Left kidney (tissue), 2 donors: ENCODE results near the gene BTBD1. TPM values are rescaled to one million over a fixed set of nuclear protein-coding genes. Genes with fewer than 3 reads are reported as not detected.
A peak's percentile ranks its signal among the peaks of the same experiment; 100 is the strongest.
"Not testable (repeated sequence)": the region's sequence is repeated elsewhere in the genome, so short reads cannot be mapped to it uniquely, and the experiment has no call there.

Experiments
- DNase-seq: peaks from one replicate; pipeline ENCODE4 v3.0.0-alpha.2; 2013
- polyA plus RNA-seq: library from polyadenylated mRNA; unstranded; fragments of 120-200 nt; gene quantifications from one replicate; pipeline ENCODE4 v1.2.1, GENCODE V29; 2013; ENCODE audit not compliant: insufficient read length

The BTBD1 gene
- polyA plus RNA-seq, 1 donor: 71.0 TPM

DNA sequence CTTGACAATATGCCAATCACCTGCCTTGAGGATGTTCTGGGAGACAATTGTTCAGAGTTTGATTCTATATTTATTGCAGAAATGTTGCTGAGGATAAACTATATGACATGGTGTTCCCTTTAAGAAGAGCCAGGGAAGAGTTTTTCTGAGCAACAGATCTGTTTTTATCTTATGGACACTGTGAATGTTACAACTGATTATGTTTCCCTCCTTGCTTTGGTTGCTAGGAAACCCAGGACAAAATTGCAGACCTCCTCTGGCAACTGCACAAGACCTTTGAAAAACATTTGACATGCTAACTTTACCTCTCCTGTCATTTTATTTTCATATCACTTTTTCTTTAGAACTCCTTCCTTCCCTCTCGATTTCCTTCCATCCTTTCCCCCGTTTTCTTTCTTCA is 32.2 kb upstream of the BTBD1 start:
- DNase-seq: no peak

DNA sequence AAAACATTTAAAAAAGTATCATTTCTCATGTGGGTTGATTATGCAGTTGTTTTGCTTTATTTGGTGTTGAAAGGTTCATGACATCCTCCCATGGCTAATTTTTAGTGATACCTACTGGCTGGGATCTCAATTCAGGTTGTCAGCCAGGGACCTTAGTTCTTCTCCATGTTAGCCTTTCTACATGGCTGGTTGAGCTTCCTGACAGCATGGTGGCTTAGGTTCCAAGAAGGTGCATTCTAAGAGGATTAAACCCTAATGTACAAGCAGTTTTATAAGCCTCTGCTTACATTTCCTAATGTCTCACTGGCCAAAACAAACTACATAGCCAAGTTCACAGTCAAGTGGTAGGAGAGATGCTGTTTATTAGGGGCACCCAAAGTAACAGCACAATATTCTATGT is 31.0 kb upstream of the BTBD1 start:
- no peak for DNase-seq

DNA sequence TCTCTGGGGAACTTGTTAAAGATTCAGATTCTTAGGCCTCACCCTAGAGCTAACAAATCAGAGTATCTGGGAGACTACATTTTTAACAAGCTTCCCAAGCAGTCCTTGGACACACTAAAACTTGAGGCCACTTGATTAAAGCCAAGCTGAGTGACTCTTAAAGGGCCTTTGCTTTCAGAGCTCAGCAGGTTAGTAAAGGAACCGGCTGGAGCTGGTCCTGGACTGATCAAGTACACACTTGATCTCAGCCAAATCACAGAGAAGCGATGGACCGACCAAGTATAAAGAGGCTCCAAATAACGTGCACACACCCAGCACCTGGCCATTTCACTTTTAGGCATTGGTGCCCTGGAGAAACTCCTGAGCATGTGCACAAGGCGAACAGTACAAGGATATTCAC is 27.5 kb upstream of the BTBD1 start:
- no peak for DNase-seq

DNA sequence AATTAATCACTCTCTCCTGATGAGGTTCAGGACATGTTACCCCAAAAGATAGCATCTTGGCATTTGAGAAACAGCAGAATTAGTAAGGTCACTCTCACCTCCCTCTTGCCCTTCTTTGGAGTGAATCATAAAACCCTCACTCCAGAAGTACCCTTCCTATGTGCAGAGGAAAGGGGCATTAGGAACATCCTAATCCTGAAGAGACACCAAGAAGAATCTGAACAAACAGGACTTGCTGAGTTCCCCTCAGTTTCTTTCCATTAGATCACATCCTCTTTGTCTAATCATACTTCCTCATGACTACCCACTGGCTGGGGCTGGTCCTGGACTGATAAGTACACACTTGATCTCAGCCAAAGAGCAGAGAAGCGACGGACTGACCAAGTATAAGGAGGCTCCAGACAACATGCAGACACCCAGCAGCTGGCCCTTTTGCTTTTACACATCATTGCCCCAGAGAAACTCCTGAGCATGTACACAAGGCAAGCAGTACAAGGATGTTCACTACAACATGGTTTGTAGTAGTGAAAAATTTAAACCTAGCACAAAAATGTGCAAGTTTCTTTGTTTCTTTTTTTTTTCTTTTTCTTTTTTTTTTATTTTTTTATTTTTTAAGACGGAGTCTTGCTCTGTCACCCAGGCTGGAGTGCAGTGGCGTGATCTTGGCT is 25.4 kb upstream of the BTBD1 start:
- DNase-seq: no peak

DNA sequence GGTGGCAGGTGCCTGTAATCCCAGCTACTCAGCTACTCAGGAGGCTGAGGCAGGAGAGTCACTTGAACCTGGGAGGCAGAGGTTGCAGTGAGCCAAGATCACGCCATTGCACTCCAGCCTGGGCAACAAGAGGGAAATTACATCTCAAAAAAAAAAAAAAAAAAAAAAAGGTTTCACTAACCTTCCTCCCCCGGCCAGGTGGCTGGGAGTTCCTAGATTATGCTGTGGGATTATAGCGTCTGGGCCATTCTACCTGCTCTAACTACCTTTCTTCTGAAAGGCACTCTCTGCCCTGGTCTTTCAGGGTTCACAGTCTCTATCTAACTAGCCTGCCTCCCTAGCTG is 24.9 kb upstream of the BTBD1 start:
- not testable (repeated sequence) for DNase-seq

DNA sequence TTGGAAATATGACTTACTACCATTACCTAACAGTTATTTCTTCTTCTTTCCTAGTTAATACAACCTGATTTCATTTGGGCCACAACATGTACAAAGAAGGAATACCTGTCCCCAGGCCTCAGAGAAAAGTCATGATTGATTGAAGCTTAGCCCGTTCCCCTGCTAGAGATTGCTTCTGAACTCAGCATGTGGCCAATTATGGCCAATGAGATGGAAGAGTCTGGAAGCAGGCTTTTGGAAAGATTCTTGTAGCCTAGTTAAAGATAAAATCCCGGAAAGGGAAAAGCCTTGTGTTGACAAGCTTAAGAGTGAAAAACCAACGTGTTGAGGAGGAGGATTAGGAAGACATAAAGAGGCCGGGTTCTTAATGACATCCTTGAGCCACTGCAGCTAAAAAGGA is 23.4 kb upstream of the BTBD1 start:
- DNase-seq: no peak

DNA sequence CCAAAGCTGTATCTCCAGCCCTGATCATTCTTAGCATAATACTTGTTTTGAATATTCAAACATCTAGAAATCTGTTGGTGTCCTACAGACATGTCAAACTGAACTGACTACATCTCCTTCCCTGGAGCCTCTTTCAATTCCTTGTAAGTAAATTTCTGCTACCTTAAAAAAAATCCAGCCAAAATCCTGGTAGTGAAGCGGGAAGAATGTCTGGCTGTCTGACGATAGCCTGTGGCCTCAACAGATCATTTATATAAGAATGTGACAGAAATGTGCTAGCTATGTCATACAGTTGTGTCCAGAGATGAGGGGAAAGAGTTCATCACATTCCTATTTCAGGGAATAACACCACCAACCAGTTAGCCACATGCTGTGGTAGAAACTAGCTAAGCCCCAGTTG is 21.8 kb upstream of the BTBD1 start:
- DNase-seq: no peak

DNA sequence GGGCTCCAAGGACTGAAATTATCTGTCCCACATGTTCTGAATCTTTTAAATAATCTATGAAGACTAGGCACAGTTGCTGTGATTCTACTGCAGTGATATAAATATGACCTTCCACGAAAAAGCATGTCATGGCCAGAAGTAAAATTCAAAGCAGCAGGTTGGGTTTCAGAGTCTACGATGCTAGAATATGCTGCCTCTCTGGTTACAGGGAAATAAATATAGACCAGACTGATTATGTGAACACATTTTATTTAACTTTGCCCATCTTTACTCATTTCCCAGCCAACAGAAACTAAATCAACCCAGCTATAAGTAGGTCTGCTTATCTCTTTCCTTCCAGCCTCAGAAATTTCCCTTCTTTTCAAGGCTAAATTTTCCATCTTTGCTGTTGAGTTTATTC is 20.5 kb upstream of the BTBD1 start:
- no peak for DNase-seq

DNA sequence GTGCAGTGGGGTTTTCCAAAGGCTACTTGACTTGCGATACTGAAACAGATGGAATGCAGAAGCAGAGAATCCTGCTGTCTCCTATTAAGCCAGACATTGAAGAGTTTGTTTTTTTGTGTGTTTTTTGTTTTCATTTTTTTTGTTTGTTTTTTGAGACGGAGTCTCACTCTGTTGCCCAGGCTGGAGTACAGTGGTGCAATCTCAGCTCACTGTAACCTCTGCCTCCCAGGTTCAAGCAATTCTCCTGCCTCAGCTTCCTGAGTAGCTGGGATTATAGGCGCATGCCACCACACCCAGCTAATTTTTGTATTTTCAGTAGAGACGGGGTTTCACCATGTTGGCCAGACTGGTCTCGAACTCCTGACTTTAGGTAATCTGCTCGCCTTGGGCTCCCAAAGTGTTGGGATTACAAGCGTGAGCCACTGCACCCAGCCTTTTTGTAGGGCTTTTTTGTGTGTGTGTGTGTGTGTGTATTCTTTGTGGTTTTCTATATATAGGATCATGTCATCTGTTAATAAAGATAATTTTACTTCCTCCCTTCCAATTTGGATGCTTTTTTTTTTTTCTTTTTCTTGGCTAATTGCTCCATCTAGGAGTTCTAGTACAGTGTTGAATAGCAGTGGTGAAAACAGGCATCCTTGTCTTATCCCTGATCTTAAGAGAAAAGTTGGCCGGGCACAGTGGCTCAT is 19.0 kb upstream of the BTBD1 start:
- not testable (repeated sequence) for DNase-seq

DNA sequence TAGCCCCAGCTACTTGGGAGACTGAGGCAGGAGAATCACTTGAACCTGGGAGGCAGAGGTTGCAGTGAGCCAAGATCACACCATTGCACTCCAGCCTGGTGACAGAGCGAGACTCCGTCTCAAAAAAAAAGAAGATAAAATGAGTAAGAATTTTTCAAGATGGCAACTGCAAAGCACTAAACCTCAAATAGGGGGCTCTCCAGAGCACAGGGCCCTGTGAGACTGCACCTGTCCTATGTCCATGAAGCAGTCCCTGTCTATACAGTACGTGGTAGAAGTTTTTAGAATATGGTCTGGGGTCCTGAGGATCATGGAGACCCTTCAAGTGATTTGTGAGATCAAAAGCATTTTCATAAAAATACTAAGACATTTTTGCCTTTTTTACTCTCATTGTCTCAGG is 18.4 kb upstream of the BTBD1 start:
- not testable (repeated sequence) for DNase-seq

DNA sequence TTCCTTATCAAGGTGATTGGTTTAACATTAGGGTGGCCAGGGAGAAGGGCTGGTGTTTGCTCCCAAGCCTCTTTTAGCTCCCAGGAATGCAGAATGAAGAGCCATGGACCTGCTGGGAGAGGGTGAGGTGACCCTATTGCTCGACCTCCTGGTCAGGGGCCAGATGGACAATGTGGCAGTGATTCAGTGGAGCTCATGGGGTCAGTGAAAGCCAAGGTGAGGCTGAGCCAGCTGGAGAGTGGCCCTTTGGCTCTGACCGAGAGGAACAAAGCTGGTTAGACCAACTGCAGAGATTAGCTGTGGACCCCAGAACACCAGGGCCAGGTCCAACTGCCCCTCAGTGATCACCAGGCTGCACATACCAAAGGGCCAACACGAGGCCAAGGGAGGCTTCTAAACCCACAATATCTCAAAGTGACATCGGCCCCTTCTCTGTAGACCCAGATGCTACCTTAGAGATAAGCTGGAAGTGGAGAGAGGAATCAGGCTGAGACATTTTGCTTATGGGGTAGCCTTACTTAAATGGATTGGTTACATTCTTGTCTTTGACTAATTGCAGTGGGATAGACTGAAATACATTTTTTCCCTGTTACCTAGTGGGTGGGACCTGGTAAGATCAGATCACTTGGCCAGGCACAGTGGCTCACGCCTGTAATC is 15.8 kb upstream of the BTBD1 start:
- DNase-seq: no peak

DNA sequence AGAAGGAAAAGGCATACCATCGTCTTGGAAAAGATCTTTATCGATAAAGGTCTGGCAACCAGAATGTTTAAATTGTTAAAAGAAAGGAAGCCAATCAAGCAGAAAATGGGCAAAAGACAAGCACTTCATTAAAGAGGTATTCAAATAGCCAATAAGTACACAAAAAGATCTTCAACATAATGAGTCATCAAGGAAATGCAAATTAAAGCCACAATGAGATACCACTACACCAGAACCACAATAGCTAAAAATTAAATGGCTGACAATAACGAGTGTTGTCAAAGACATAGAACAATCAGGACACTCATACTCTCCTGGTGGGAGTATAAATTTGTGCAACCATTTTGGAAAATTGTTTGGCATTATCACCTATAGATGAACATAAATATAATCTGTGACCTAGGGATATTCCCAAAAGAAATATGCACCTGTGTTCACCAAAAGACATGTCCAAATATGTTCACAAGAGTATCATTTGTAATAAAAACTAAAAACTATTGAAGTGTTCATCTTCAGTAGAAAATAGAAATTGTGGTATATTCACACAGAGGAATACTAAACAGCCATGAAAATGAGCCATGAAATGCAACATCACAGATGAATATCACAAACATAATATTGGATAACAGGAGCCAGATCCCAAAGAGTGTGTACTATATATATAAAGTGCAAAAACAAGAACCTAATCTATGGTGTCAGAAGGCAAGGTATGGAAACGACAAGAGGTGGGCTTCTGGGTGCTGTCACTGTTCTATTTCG is 14.4 kb upstream of the BTBD1 start:
- no peak for DNase-seq

DNA sequence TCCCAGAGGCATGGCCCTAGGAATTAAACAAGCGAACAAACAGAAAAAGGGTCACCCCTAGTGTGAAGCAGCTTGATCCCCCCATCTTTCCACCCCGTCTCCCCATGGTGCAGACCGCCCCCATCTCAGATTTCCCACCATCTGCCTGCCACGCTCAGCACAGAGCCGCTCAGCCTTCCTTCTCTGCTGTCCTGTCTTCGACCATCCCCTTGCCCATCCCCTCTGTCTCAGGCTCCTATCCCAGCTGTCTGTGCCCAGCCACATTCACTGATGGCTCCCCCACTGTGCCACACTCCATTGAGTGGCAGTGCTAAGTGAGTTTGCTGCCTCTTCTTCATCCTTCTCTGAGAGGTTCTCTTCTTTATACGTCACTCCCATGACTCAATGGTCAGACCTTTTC is 11.7 kb upstream of the BTBD1 start:
- no peak for DNase-seq

DNA sequence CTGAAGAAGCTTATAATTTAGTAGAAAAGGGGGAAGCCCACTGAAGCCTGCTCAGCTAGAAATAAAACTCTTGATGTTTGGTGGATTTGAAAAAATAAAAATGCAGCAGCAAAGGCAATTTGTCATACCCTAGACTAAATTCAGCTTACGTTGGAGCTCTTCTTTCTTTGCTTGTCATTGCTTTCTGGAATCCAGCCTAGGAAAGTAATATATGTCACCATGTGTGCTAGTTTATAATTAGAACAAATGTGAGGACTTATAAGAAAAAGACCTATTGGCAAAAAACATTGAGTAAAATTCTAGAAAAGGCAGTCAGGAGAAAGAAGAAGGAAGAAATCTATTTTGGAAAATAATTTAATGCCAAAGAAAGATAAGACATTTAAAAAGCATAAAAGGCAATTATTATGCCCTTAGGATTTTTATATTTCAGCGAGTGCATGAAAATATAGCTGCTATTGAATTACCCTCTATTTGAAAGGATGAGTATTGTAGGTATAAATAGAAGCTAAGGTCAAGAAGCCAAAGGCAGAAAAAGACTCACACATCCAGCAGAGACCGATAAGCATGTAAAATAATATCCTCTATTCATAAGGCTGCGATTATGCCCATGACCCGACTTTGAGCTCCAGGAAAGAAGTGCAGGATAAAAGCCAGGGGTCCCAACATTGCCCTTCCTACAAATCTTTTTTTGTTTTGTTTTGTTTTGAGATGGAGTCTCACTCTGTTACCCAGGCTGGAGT is 10.6 kb upstream of the BTBD1 start:
- no peak for DNase-seq

DNA sequence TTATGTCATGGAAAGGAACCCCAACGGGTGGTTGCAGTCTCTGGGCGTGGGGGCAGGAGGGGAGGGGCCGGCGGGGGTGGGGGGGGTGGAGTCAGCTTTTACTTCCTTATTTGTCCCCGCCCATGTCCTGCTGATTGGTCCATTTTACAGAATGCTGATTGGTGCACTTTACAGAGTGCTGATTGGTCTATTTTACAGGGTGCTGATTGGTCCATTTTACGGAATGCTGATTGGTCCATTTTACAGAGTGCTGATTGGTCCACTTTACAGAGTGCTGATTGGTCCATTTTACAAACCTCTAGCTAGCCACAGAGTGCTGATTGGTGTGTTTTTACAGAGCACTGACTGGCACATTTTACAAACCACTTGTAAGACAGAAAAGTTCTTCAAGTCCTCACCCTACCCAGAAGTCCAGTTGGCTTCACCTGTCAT is 2.2 kb upstream of the BTBD1 start:
- not testable (repeated sequence) for DNase-seq

DNA sequence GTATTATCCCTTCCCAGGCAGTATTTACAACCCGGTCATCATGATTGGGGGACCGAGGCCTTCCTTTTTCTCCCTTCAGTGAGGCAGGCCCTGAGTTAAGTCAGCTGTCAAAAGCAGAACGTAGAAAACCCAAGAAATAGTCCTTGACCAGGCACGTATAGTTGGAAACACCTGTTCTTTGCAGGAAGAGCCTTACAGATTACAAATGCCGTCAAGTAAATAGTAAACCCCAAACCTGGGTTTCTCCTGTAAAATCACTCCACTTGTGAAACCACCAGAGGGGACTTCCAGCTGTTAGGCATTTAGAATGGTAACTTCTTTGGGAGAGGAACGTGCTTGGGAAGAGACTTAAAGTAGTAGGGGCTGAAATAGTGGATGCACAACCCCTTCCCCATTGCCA is 1.0 kb upstream of the BTBD1 start:
- no peak for DNase-seq

DNA sequence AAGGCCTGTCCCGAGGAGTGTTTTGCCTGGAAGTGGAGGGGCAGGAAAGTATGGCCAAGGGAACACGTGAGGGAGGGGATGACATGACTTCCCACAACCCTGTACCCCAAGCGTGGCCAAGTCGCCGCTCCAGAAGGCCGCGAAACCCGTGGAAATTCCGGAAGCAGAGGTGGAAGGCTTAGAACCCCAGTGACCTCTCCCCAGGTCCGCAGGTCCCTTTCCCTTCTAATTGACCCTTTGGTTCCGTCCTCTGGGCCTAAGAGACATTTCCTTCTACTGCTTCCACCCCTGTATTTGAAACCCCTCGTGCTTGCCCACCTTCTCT is 548 bp upstream of the BTBD1 start:
- no peak for DNase-seq

DNA sequence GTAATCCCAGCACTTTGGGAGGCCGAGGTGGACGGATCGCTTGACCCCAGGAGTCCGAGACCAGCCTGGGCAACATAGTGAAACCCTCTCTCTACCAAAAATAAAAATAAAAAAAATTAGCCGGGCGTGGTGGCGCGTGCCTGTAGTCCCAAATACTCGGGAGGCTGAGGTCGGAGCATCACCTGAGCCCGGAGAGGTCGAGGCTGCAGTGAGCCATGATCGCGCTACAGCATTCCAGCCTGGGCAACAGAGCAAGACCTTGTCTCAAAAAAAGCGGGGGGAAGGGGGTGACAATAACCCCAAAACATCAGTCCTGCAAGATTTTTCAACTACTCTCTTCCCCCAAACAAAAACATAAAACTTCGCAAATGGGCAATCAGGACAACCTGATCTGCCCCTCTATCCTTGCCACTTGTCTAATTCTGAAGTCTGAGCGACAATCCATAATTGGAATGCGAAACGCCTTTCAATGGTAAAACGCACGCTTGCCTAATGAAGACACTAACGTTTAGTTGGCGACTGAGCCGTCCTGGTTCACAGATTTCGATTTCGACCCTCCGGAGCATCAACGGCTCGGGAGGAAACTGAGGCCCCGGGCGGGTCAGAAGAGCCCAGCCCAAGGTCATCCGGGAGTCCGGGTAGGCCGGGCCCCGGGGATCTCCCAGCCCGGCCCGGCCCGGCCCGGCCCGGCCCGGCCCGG is 868 bp downstream of the BTBD1 start:
- peak; percentile 21 for DNase-seq

DNA sequence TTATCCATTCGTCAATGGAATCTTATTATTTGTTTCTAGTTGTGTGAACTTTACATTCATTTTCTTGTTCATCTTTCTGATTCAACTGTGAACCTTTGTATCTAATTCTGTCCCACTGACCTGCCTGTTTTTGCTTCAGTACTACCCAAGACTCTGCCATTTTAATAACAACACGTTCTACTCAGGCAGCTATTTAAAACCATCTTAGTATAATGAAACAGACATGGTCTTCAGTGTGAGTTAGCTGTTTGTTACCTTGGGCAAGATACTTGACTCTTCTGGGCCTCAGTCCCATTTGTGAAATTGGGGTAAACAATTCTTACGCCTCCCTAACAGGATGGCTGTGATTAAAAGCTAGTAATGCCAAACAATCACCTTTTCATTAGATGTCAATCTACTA is 1.6 kb downstream of the BTBD1 start:
- no peak for DNase-seq

DNA sequence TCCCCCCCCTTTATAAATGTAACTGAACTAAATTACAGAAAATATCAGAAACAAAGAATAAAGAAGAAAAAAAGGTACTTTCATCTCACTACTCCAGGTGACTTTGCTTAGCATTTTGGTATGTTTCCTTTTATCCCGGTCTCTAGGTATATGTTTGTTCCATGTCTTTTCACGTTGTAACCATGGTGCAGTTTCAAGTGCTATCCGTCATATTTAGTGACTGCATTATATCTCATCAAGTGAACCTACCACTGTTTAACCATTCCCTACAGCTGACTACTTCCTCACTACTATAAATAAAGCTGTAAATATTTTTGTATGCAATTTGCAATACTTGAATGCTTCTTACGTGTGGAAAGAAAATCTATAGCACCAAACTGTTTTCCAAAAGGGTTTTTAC is 2.2 kb downstream of the BTBD1 start:
- no peak for DNase-seq

DNA sequence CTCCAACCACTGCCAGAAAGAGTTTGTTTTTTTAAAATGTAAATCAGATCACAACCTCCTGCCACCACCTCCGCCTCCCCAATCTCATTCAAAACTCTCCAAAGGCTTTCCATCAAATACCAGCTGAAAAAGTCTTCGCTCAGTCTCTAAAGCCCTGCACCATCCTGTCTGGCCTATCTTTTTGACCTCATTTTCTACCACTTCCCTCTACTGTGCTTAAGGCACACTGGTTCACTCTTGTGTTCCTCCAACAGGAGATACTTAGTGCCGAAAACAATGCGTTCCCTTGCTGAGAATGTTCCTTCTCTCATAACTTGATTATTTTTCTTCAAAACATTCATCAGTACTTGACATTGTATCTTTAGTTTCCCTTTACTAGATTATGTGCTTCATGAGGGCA is 3.5 kb downstream of the BTBD1 start:
- no peak for DNase-seq

DNA sequence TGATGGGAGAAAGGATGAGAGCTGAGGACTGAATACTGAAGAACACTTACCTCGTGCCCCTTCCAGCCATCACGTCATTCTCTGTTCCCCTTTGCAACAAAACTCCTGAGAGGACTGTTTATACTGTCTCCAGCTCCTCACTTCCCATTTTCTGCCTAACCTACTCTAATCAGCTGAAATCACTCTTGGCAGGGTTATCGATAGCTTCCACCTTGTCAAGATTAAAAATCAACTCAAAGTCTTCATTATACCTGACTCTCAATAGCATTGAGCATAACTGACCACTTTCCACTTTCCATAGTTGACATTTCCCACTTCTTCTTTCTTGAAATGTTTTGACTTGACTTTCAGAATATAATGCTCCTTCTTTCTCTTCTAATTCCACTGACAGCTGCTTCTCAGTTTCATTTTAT is 4.3 kb downstream of the BTBD1 start:
- no peak for DNase-seq
